DND-41 (cell line): Measurements from ENCODE around the gene GIPC2.

ENCODE experiments used
- CTCF ChIP-seq: IDR thresholded peaks from 2 replicates; pipeline ENCODE4 v1.5.1; 2012; ENCODE audit warnings: borderline replicate concordance, low read length, moderate library complexity, mild to moderate bottlenecking; ENCODE audit not compliant: poor library complexity, severe bottlenecking; ENCODE audit errors: extremely low read depth
- EZH2 ChIP-seq: IDR thresholded peaks from 3 replicates; pipeline ENCODE4 v1.6.1; 2012; ENCODE audit warnings: borderline replicate concordance, low read depth, mild to moderate bottlenecking, moderate library complexity, low read length, inconsistent platforms; ENCODE audit not compliant: severe bottlenecking

- TF ChIP-seq CTCF (no peak), EZH2 (no peak)
These were observed 50.3 kb downstream of the GIPC2 start for GRCh38 chr1:78096017-78096416.
